Astrocyte (in vitro differentiated cells and primary cell): ENCODE results near the gene OR12D3.

Source experiments
- CTCF ChIP-seq: IDR thresholded peaks from 2 replicates; pipeline ENCODE4 v1.5.1; 2011; ENCODE audit warnings: low read depth, mild to moderate bottlenecking, inconsistent platforms, low read length, moderate library complexity; ENCODE audit not compliant: insufficient read depth
- EZH2 ChIP-seq: IDR thresholded peaks from 2 replicates; pipeline ENCODE4 v1.6.1; 2012; ENCODE audit warnings: mild to moderate bottlenecking, low read length, inconsistent platforms; ENCODE audit not compliant: insufficient read depth

- TF ChIP-seq CTCF (no peak), EZH2 (no peak)
These were observed 6.3 kb downstream of the OR12D3 start, which contains the start of gene OR5V1 for GRCh38 chr6:29368765-29369164.
